GM19395 (cell line): ENCODE measurements around the gene GLOD5.

Source experiments
- ATAC-seq: cut with Tn5 transposase; IDR thresholded peaks from one replicate; pipeline ENCODE4 v1.9.1; 2021; ENCODE audit warnings: mild to moderate bottlenecking, moderate library complexity; ENCODE audit not compliant: unreplicated experiment

The GLOD5 gene

DNA sequence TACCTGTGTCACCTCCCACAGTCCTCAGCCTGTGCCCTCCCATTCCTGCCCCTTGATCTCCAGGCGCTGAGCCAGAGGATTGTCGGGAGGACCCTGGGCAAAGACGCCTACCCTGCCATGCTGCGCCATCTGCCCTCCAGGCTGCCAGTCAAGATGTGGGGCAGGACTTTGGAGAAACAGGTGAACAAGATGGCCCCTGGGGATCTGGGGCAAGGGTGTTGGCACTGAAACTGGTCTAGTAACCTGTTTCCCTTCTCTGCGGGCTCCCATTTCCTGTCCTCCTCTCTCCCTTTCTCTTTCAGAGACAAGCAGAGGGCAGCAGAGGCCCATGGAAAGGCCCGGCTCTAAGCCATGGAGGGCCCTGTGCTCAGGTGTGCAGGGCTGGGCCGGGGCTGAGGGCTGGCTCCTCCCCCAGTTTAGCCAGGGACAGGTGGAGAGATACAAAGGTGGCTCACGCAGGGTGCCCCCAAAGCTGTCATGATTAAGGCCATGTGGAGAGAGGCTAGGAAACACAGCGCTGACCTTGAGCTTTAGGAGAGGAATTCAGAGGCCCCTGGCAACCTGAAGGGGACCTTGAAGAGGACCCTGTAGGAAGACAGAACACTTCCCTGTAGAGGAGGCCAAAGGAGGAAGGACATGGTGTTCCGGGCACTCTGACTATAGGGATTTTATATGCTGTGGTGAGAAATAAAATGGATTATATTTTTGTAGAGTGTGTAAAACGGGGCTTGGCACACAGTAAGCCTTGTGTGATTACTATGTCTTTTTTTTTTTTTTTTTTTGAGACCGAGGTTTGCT lies at the start of gene GLOD5:
Gene GLOD5, plus strand, starts transcription at position 74 of the 798 bp plus-strand sequence. Its CDS starts 44 bp downstream, at position 118.
- ATAC-seq, result no peak

DNA sequence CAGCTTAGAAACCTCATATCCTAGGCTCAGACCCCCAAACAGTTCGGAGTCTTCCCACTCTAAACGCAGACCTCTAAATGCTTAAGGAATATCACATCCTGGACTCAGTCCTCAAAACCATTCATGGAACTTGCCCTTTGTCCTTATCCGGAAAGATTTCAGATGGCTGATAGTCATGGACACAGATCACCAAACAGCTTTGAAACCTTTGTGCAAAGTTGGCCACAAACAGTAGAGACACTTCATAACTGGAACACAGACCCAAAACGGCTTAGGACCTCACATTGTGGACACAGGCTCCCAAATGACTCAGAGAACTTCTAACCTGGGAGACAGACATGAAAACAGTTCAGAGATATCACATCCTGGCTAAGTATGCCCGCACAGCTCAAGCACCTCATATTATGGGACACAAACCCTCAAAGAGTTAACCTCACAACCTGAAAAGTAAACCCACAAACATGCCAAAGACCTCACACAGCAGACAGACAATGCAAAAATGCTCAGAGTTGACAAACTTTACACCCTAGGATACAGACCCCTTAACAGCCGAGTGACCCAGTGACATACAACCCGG lies 49.5 kb upstream of the GLOD5 start:
- no peak for ATAC-seq

DNA sequence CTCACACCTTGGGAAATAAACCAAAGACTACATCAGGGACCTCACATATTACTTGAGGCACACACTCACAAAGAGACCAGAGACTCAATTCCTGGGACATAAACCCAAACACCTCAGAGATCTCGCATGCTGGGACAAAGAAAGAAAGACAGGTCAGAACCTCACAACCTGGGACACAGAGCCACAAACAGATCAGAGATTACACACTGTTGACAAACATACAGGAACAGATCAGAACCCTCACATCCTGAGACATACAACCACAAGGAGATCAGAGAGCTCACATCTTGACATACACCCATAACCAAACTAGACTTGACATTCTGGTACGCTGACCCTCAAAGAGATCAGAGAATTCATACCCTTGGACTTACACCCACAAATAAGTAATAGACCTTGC lies 47.7 kb upstream of the GLOD5 start:
- no peak for ATAC-seq

DNA sequence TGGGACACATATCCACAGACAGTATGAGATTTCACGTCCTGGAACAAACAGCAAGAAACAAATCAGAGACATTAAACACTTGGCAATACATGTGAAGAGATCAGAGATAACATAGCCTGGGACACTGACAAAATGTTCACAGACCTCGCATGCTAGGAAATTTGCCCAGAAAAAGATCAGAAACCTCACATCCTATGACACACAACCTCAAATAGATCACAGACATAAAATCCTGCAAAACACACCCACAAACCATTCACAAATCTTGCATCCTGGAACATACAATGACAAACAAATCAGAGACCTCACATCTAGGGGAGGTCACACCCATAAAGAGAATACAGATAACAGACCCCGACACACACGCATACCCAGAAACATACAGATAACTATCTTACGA lies 47.0 kb upstream of the GLOD5 start:
- no peak for ATAC-seq

DNA sequence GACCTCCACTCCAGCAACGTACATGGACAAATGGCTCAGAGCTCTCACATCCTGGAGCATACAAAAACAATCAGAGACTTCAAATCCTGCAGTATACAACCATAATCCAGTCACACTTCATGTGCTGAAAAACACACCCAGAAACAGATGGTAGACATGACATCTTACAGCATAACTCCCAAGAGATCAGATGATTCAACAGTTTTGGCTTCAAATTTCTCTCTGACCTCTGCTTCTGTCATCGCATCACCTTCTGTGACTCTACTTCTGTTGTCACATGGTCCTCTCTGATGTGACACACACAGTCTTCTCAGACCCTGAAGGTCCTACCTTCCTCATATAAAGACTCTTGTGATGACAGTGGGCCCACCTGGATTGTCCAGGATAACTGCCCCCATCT lies 46.5 kb upstream of the GLOD5 start:
- no peak for ATAC-seq

DNA sequence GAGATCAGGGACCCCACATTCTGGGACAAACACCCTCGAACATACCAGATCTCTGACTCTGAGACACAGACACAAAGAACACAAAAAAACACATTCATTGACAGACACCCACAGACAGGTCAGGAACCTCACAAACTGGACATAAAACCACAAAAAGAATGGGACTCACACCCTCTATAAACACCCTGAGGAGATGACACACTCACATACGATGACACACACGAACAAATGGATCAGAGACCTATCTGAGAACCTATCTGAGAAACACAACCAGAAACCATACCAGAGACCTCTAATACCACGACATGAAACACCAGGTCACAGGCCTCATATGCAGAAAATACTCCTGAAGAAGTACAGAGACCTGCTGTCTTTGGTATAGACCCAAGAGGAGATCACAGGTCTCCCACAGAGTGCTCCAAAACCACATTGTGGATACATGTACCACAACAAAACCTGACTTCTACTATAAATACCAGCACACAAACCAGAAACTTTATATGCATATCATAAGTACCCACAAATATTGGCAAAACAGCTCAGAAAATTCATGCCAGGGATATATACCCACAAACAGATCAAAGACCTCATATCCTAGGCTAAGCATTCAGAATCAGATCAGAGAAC lies 45.6 kb upstream of the GLOD5 start:
- ATAC-seq, result no peak

DNA sequence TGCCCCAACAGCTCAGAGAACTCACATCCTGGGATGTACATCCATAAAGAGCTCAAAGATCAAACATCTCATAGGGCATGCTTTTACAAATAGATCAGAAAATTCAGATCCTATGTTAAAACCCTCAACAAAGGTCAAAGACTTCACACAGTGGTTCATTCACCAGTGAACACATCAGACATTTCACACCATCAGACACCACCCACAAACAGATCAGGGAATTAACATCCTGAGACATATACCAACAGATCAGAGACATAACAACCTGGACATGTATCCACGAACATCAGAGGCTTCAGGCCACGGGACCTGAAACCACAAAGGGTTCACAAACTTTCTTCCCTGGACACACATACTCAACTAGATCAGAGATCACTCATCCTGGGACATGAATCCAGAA lies 41.6 kb upstream of the GLOD5 start:
- no peak for ATAC-seq

DNA sequence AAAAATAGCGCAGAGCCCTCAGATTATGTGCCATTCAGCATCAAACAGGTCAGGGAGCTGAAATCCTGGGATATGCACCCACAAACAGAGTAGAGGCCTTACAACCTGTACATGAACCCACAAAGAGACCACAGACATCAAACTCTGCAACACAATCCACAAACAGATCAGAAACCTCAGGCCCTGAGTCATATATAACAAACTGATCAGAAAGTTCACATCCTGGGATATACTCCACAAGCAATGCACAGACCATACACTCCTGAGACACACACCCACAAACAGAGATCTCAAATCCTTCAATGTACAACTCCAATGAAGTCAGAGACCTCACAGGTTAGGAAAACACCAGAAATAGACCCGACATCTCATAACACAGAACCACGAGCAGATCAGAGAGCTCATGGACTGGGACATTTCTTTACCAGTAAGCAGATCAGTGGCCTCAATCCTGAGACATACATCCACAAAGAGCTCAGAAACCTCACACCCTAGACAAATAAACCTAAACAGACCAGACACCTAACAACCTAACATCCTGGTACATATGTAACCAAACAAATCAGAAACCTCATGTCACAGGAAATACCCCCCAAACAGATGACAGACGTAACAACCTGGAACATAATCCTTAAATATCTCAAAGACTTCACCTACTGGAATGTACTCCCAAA lies 40.8 kb upstream of the GLOD5 start:
- ATAC-seq, result no peak

DNA sequence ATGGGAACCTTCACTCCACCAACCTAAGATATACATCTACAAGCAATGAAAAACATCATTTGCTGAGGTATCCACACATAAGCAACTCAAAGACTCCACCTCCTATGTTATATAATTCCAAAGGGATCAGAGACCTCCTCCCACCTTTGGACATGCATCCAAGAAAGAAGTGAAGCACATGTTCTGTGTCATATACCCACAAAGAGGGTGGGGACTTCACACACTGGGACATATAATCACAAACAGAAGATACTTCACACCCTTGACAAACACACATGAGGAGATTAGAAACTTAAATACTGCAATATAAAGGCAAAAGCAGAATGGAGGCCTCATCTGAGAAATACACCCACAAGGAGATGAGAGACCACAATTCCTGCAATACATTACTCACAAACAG lies 39.6 kb upstream of the GLOD5 start:
- ATAC-seq, result no peak

DNA sequence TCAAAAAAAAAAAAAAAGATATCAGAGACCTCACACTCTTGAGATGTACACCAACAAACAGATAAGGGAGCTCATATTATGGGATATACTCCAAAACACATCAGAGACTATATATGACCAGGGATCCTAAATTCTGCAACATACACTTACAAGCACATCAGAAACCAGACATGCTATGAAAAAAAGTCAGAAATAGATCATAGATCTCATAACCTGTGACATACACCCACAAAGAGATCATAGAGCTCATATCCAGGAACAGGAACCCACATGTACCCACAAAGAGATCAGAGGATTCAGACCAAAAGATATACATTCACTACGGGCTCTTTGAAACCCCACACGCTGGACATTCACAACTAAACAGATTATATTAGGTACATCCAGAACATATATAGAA lies 35.0 kb upstream of the GLOD5 start:
- no peak for ATAC-seq

DNA sequence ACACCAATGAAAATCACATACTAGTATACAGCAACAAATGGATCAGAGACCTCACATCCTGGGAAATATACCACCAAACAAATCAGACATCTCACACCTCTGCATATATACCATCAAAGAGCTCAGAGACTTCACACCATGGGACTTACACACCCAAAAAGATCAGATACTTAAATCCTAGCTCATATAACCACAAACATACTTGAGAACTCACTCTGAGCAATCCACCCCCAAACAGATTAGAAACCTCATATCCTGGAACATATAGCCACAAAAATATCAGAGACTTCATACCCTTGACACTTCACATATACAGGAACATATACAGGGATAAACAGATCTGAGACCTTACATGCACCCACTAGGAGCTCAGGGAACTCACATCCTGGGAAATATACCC lies 32.9 kb upstream of the GLOD5 start:
- no peak for ATAC-seq

DNA sequence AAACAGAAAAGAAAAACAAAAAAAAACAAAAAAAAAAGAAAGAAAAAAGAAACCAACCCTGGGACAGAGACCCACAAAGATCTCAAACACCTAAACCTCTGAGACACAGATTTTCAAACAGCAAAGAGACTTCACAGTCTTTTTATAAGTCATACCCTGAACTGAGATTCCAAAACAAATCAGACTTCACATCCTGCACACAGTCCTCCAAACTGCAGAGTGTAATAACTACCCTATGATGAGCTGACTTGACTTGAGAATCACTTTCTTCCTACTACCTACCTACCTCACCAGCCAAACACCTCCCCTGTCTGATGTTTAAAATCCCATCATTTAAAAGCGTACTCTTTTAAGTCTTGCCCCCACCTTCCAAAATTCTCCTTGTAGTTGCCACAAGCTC lies 25.2 kb upstream of the GLOD5 start:
- ATAC-seq, result no peak

DNA sequence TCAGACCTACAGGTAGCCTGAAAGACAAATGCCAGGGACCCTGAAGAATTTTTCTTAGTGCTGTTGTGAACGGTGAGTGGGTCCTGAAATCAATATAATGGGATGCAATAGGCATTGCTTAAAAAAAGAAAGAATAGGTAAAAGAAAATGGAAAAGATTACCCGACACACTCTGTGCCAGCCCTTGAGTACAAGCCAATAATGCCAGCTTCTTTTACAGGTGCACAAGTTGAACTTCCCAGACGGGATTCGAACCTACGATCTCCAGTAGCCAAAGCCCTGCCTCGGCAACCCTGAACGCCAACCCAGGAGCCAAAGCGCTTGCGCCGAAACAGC lies 24.7 kb upstream of the GLOD5 start:
- ATAC-seq, result no peak

DNA sequence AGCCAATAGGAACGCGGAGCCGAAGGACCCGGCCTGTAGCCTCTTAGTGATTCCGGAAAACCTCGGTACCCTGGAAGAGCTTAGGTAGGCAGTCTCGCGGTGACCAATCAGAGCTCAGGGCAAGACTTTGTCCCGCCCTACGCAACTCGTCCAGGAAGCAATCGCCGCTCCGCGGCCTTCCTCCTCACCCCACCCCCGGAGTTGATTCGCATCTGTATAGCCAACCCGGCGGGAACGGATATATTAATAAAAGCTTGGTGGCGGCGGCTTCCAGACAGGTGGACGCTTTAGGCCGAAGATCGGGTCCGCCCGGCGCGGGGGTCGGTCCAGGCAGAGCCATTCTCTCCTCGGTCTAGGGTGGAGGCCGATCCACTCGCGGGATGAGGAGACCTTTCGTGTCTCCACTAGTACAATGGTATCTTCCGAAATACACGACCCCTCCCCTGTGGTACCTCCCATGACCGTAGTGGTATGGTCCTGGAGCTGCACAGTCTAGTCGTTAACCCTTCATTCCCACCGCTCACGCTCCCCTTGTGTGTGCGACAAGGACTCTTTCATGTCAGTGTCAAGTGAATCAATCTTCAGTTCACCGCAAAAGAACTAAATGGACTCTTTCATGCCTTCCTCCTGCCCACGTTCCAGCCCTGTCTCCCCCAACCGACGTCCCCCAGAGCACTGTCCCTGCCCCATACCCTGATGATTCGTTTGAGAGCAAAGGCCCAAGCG lies 24.2 kb upstream of the GLOD5 start:
- peak; percentile 98 for ATAC-seq

DNA sequence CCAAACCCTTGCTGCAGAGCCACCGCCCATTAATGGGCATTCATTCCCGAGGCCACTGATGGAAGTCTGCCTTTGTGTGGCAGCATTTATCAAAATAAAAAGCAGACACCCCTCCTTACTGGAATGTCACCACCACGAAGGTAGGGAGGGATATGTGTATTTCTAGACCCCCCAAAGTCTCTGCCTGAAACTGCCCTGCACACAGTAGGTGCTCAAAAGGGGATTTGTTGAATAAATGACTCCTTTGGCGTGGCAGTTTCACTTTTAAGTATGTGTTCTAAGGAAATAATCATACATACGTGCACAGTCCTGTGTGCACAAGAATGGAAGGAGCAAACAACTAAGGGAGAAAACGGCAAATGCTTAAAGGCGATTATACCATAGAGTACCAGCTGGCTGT lies 23.6 kb upstream of the GLOD5 start:
- ATAC-seq, result no peak

DNA sequence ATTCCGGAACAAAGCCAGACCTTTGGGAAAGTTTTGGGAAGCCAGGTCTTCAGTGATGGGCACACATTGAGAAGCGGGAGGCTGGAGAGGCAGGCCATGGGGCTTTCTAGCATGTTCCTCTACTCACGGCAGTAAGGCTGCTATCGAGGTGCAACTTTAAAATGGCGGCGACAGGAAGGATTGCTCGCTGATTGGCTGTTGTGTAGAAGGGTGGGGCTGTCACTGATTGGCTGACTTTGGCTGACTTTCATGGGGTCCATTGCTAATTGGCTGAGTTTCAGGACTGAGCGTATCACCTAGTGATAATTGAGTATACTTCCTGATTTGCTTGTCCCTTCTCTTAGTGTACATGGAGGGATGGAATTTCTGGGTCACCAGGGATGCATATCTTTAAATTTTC lies 19.7 kb upstream of the GLOD5 start:
- ATAC-seq, result no peak

DNA sequence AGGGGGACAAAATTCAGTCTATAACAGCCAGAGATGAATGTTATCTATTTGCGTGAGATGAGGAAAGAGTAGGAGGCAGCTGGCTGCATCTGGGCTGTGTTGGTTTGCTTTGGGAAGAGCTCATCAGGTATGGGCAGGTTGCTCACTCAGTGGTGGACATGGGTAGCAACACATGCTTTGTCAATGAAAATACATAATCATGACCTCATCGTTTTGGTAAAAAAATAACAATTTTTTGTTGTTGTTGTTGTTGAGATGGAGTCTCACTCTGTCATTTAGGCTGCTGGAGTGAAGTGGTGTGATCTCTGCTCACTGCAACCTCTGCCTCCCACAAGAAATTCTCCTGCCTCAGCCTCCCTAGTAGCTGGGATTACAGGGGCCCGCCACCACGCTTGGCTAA lies 16.3 kb upstream of the GLOD5 start:
- ATAC-seq, result no peak

DNA sequence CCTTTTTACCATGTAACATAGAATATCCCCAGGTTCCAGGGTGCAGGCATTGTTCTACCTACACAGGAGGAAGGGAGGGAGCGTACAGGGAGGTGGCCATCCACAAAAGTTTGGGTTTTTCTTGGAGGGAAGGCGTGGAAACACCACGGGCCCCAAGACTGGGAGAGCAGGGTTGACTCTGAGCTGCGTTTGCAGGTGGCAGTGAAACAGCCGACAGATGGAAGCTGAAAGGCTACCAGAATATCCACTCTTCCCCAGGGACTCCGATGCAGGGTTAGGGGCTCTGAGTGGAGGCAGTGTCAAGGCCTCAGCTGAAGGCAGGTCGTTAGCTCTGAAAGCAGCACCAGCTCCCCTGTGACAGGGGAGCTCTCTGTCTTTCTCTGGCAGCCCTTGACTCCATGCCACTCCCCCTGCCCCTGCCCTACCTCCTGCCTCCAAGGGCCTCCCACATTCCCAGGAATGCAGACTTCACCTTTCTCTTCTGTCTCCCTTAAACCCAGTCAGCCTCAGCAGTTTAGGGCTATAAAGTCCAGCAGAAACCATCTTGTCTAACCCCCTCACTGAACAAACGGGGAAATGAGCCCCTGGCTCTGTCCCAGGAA lies 14.0 kb upstream of the GLOD5 start:
- ATAC-seq, result no peak

DNA sequence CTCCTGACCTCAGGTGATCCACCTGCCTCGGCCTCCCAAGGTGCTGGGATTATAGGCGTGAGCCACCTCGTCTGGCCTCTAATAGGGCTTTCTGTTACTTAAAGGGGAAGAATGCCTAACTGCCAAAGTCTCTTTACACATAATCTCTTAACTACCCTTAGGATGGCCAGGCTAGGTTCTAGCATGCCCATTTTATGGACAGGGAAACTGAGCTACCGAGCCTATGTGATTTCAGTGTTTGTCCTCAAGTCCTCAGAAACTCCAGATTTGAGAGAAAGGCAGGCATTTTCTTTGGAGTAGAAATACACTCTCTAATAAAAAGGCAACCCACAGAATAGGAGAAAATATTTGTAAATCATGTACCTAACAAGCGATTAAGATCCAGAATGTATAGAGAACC lies 12.4 kb upstream of the GLOD5 start:
- ATAC-seq, result no peak

DNA sequence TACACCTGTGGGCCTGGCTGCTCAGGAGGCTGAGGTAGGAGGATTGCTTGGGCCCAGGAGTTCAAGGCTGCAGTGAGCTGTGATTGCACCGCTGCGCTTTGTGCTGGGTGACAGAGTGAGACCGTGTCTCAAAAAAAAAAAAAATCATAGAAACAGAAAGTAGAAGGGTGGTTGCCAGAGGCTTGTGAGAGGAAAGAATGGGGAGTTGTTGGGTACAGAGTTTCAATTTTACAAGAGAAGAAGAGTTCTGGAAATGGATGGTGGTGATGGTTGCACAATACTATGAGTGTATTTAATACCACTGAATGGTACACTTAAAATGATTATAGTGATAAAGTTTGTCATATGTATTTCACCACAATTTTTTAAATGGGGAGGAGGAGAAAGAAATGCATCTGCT lies 10.2 kb upstream of the GLOD5 start:
- no peak for ATAC-seq

DNA sequence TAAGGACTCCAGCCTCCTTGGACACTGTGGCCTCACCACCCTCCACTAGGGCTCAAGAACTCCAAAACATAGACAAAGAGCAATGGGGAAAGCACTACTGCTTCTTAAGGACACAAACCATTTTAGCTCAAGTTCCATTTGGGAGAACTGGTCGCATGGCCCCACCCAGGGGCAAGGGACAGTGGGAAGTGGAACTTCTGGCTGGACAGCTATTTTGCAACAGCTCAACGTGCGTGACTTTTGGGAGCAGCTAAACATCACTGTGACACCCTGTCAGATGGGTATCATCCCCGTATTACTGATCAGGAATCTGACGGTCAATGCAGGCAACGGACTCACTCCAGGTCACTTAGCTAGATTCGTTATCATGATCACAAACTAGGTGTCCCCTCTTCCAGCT lies 9.0 kb upstream of the GLOD5 start:
- ATAC-seq, result no peak
